NCI-H2107 (cell line): ENCODE results near the gene FLVCR2.
"Not testable (repeated sequence)": the region's sequence is repeated elsewhere in the genome, so short reads cannot be mapped to it uniquely, and the experiment has no call there.

Experiments
- DNase-seq: peaks from one replicate; lab custom pipeline; 2025; lab: John Stamatoyannopoulos, UW

Gene FLVCR2

DNA sequence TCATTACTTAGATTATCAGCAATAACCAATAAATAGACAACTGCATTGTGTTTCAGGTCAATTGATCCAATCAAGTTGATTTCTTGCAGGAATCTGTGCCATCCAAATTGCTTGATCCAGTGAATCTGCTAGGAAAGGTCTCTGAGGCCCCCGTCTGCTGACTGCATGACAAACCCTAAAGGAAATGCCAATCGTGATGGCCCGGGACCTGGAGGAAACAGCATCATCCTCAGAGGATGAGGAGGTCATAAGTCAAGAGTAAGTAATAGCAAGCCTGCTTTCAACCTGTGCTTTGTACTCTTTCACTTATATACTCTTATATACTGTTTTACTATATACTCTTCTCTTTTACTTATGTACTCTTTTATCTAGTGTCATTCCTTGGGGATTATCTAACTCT, 84.5 kb downstream of the FLVCR2 start:
- no peak for DNase-seq

- no peak for DNase-seq
These were observed 88.8 kb downstream of the FLVCR2 start for GRCh38 chr14:75667099-75667765.

DNA sequence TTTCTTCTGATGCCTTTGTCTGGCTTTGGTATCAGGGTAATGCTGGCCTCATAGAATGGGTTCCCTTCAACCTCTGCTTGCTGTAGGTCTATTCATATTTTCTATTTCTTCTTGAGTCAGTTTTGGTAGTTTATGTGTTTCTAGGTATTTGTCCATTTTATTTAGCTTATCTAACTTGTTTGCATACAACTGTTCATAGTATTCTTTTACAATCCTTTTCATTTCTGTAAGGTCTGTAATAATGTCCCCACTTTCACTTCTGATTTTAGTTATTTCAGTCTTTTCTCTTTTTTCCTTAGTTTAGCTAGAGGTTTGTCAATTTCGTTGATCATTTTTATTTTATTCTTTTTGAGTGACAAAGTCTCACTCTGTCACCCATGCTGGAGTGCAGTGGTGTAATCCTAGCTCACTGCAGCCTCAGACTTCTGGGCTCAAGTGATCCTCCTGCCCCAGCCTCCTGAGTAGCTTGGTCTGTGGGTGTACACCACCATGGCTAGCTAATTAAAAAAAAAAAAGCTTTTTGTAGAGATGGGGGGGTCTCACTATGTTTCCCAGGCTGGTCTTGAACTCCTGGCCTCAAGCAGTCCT, 94.3 kb downstream of the FLVCR2 start:
- DNase-seq, result no peak

- no peak for DNase-seq
These were observed 95.1 kb downstream of the FLVCR2 start for GRCh38 chr14:75673345-75674035.

DNA sequence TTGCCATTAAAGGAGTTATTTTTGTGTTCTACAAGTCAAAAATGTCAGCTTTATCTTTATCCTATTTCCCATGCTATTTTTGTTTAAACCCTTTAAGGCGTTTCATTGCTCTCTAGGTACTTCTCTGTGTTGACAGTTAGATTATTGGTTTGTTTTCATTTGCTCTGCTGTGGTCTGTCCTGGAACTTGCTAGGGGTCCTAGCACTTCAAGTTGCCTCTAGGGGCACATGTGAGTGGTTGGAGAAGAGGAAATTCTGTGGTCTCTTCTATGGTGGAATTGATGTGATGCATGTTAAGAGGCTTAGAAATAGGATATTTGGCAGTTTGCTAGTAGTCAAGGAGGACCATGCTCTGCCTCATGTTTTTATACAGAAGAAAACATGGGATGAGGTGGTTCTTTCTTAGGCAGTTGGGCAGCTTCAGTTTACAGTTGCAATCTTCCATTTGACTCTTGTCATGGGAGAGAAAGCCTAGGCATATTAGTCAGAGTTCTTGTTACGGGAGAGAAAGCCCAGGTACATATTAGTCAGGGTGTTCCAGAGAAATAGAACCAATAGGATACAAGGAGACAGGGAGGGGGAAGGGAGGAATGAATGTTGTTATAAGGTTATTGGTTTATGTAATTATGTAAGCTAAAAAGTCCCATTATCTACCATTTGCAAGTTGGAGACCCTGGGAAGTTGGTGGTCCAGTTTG, 97.0 kb downstream of the FLVCR2 start:
- DNase-seq, result no peak

DNA sequence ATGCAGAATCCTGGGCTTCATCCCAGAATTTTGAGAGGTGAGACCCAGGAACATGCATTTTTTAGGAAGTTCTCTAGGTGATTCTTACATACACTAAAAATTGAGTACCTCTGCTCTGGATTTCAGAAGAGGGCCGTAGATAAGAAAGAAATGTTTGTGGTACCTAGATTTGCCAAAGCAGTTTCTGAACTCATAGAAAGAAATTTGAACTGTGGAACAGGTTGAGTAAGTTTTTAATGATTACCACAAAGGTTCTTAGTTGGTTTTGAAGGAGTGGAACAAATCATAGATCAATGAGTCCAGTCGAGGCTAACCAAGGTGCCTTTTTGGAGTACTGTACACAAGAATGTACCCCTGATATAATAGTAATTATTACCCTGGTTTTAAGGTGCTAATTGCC, 107.5 kb downstream of the FLVCR2 start:
- DNase-seq, result no peak

DNA sequence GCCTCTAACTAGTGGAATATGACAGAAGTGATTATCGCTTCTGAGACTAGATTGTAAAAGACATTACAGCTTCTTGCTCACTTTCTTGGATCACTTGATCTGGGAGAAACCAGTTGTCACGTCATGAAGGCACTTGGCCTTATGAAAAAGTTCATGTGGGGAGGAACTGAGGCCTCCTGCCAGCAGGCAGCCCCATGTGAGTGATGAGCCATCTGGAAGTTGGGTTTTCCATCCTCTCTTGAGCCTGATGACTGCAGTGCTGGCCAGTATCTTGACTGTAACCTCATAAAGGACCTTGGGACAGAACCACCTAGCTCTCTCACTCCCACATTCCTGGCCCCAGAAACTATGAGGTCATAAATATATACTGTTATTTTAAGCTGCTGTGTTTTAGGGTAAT, 110.6 kb downstream of the FLVCR2 start:
- DNase-seq, result no peak

GRCh38 chr14:75690010-75690409, 111.6 kb downstream of the FLVCR2 start:
- DNase-seq, result no peak

DNA sequence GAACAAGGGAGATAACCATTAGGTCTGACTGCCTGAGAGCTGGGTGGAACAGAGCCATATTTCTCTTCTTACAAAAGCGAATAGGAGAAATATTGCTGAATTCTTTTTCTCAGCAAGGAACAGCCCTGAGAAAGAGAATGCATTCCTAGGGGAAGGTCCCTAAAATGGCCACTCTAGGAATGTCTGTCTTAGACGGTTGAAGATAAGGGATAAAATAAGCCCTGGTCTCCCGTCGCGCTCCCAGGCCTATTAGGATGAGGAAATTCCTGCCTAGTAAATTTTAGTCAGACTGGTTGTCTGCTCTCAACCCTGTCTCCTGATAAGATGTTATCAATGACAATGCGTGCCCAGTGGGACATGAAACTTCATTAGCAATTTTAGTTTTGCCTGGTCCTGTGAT, 116.6 kb downstream of the FLVCR2 start:
- not testable (repeated sequence) for DNase-seq

DNA sequence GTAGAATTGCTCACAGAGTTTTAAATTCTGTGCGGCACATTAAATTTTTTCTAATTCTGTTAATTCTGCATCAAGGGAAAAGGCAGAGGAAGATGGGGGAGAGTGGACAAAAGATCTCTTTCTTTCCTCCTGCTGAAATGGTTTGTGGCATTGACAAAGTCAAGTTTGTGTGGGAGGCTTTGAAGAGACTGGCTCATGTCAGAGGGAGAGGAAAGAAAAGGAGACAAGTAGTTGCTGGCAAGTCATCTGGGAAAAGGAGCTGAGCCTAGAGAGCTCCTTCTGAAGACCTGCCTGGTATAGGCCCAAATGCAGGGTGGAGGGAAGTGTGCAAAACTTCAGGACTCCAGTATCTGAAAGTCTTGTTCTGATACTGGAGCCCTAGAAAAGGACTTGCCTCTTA, 119.0 kb downstream of the FLVCR2 start:
- no peak for DNase-seq
